Epidermal melanocyte (primary cell): Measurements from ENCODE around the gene CLDN6.
A peak's percentile ranks its signal among the peaks of the same experiment; 100 is the strongest.

Source experiments
- DNase-seq: peaks from one replicate; pipeline ENCODE4 v3.0.0; 2011; ENCODE audit warnings: low spot score; ENCODE audit not compliant: insufficient read length

The CLDN6 gene

GRCh38 chr16:3028716-3029319 is 10.8 kb upstream of the CLDN6 start:
- DNase-seq, result no peak

DNA sequence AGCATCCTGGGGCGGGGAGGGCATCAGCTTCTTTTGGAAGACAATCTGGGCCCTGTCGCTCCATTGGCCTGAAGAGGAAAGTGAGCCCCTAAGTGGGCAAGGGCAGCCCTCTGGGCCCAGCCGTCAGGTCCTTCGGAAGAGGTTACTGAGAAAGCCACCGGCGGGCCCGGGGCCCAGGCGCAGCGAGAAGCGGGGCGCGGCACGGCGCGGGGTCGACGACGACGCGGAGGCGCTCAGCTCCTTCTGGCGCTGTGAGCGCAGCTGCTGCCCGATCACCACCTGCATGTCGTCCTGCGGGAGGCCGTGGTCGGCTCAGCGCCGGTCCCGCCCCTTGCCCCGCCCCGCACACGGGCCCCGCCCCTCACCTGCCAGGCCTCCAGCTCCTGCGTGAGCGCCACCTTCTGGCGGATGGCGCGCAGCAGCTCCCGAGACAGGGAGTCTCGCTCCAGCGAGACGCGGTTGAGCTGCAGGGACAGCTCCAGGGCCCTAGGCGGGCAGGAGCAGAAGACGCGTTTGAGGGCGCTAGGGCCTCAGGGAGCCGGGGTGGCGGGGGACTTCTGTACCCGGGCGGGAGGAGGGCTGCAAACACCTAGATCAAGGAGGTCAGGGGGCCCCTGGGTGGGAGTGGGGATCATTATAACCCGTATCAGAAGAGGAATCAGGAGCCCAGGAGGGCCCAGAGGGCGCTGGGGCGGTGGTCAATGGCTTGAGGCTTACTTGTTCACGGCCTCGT is 10.2 kb upstream of the CLDN6 start:
- DNase-seq, result peak; percentile 65

DNA sequence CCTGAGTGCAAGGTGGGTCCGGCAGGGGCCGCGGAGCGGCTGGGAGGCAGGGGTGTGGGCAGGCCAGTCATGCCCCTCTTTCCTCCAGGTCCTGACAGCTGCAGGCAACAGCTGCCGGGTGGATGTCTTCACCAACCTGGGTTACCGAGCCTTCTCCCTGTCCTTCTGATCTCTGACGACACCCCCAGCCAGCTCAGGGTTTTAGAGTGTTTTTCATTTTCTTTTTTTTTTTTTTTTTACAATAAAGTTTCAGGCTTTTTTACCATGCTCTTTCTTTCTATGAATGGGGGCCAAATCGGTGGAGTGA is 9.5 kb upstream of the CLDN6 start:
- DNase-seq, result no peak

DNA sequence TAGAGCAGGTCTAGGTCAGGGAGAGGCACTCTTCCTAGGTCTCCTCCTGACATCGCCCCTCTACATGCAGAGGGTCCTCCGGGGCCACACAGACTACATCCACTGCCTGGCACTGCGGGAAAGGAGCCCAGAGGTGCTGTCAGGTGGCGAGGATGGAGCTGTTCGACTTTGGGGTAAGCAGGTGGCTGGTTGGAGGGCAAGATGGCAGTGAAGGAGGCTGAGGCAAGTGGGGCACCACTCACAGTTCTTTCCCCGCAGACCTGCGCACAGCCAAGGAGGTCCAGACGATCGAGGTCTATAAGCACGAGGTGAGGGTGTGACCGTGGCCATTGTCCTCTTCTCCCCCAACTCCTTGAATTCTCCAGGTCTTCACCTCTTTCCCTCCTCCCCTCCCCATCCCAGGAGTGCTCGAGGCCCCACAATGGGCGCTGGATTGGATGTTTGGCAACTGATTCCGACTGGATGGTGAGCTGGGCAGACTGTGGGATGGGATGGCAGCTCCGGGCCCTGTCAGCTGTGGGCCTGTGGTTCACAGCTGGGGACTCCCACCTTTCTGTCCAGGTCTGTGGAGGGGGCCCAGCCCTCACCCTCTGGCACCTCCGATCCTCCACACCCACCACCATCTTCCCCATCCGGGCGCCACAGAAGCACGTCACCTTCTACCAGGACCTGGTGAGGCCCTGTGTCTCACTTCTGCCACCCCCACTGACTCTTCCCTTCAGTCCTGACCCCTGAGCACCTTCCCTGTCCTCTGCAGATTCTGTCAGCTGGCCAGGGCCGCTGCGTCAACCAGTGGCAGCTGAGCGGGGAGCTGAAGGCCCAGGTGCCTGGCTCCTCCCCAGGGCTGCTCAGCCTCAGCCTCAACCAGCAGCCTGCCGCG is 8.9 kb upstream of the CLDN6 start:
- no peak for DNase-seq

GRCh38 chr16:3026003-3026378 is 8.0 kb upstream of the CLDN6 start:
- no peak for DNase-seq

DNA sequence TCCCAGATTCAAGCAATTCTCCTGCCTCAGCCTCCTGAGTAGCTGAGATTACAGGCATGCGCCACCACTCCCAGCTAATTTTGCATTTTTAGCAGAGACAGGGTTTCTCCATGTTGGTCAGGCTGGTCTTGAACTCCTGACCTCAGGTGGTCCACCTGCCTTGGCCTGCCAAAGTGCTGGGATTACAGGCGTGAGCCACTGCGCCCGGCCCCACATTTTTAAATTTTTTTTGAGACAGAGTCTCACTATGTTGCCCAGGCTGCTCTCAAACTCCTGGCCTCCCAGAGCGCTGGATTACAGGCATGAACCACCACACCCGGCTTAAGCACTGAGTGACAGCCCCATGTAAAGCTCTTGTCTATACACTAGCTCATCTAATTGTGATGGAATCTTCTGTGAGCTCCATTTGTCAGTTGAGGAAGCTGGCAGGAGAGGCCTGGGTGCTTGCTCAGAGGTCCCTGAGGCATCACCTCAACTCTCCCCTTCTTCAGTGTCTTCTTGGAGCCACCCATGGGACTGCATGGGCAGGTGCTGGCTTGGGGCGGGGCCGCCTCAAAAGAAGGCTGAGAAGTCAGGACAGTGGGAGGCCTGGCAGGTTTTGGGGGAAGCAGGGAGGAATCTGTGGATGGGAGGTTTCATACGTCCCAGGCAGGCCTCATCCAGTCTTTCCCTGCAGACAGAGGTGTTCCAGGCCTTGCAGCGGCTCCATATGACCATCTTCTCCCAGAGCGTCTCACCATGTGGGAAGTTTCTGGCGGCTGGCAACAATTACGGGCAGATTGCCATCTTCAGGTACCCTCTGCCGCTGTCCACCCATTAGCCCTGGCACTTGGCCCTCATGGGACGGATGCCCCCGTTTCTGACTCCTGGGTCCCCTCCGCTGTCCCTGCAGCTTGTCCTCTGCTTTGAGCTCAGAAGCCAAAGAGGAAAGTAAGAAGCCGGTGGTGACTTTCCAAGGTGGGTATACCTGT is 7.3 kb upstream of the CLDN6 start:
- DNase-seq, result no peak

DNA sequence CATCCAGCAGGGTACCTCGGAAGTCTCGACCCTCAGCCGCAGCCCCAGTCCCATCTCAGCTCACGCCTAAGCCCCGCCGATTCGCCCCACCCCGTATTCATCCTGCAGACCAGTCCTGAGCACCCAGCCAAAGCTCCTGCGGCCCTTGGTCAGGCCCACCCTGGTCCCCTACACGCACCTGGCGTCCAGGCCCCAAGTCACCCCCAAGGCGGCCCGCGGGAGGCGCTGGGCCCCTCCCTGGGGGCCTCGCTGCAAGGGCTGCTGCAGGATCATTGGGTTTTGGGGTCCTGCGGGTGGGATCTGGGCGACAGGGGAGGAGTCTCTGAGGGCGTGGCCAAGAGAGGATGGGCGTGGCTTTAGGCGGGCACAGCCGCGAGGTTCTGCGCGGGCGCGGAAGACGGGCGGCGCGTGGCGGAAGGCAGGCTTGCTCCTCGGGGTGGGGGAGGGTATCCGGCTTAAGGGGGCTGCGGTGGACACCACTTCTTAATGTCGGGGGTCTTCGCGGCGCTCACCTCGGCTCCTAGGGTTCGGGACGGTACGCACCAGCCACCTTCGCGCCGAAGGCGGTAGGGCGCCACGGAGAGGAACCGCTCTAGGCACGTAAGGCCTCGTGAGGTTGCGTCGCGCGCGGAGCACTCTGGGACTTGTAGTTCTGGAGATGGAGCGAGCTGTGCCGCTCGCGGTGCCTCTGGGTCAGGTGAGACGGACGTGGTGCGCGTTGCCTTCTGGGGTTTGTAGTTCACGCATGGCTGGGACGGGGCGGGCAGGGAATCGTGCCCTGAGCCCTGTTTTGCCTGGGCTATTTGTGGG is 5.9 kb upstream of the CLDN6 start, which contains the start of the genes HCFC1R1 and THOC6:
HCFC1R1 (minus strand) TSS at position 274 of the 810 bp plus-strand sequence; CDS start at position 273, 1 bp downstream.
THOC6 (plus strand) TSS at position 367 of the 810 bp plus-strand sequence; CDS start at position 659, 292 bp downstream.
- DNase-seq, result peak; percentile 95

GRCh38 chr16:3023415-3023668 is 5.4 kb upstream of the CLDN6 start:
- no peak for DNase-seq

- no peak for DNase-seq
These were observed 4.9 kb upstream of the CLDN6 start for GRCh38 chr16:3022684-3023414.

DNA sequence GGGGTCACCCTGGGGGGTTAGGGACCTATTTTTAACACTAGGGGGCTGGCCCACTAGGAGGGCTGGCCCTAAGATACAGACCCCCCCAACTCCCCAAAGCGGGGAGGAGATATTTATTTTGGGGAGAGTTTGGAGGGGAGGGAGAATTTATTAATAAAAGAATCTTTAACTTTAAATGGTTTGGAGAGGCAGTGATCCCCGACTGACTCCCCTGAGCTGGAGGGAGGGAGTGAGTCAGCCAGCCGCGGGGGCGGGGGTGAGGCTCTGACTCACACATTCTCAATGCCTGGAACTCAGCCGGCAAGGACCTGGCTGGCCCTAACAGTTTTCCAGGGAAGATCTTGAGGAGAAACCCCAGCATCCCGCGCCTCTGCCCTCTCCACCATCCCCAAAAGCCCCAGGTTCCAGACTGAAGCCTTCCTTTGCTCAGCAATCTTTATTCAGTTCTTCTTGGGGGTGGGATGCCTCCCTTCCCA is 4.3 kb upstream of the CLDN6 start:
- peak; percentile 80 for DNase-seq

DNA sequence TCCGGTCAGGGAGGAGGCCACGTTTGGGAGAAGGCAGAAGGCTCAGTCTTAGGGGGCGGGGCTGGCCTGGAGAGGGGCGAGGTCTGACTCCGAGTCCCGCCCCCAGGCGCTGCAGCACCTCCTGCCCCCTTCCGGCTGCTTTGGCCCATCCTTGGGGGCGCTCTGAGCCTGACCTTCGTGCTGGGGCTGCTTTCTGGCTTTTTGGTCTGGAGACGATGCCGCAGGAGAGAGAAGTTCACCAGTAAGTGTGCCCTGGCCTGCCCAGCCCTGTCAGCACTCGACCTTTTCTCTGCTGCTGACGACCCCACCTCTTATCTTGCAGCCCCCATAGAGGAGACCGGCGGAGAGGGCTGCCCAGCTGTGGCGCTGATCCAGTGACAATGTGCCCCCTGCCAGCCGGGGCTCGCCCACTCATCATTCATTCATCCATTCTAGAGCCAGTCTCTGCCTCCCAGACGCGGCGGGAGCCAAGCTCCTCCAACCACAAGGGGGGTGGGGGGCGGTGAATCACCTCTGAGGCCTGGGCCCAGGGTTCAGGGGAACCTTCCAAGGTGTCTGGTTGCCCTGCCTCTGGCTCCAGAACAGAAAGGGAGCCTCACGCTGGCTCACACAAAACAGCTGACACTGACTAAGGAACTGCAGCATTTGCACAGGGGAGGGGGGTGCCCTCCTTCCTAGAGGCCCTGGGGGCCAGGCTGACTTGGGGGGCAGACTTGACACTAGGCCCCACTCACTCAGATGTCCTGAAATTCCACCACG is 3.6 kb upstream of the CLDN6 start:
- peak; percentile 63 for DNase-seq

GRCh38 chr16:3020604-3021448 is 2.8 kb upstream of the CLDN6 start:
- no peak for DNase-seq

DNA sequence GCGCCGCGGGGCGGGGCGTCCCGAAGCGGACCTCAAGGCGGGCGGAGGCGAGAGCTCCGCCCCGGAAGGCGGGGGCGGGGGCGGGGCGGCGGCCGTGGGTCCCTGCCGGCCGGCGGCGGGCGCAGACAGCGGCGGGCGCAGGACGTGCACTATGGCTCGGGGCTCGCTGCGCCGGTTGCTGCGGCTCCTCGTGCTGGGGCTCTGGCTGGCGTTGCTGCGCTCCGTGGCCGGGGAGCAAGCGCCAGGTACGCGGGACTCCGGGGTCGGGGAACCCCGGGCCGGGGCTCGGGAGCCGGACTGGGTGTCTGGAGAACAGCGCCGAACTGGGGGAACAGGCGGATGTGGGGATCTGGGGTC is 2.2 kb upstream of the CLDN6 start, which contains the start of gene TNFRSF12A:
TNFRSF12A (plus strand) TSS at position 122 of the 357 bp plus-strand sequence; CDS start at position 152, 30 bp downstream.
- peak; percentile 88 for DNase-seq

DNA sequence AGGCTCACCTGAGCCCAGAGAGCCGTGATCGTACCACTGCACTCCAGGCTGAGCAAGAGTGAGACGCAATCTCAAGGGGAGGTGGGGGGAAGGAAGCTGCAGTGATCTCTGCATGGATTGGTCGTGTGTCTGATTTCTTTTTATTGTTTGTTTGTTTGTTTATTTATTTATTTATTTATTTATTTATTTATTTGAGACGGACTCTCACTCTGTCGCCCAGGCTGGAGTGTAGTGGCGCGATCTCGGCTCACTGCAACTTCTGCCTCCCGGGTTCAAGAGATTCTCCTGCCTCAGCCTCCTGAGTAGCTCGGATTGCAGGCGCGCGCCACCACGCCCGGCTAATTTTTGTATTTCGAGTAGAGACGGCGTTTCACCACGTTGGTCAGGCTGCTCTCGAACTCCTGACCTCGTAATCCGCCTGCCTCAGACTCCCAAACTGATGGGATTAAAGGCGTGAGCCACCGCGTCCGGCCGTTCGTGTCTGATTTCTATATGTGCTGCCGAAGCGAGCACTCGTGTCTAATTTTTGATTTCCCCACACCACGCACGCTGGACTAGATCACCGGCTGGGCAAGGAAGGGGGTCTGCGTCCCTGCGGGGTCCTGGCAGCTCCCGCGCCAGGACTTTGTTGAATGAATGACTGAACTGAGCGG is 1.7 kb upstream of the CLDN6 start:
- DNase-seq, result no peak

DNA sequence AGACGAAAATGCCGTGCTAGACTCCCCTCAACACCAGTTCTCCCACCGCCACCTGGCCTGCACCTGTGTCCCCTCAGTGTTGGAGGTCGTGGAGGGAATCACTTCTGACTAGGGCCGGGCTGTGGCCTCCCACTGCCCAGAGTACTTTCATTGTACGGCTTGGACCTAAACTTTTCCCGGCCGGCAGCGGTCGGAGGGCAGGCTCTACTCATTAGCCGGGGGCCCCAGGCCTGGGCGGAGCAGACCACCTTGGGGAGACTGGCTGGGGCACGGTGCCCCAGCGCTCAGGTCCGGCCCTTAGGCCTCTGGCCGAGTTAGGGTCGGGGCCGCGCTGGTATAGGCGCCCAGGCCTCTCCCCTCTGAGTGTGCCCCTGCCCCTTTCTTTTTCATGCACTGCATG is 639 bp downstream of the CLDN6 start:
- no peak for DNase-seq

DNA sequence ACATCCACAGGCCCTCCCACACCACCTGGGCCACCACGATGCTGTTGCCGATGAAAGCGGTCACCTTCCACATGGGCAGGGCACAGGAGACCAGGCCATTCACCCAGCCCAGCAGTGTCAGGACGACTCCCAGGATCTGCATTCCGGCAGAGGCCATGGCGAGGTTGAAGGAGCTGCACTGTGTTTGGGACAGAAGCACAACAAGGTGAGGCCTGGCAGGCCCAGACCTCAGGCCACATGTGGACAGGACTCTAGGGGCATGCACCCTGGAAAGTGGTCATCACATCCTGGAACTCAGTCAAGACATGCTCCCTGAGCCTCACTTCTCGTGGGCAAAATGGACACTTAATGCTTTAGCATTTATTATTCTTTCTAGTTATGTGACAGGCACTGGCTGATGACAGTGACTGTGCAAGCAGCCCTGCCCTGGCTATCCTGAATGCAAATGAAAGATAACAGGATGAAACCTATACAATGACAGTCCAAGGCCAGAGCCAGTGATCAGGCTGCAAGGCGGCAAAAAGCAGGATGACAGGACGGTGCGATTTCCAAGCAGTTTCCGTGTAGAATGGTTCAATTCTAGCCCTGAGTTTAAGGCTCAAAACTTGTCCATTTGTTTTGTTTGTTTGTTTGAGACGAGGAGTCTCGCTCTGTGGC is 2.0 kb downstream of the CLDN6 start:
- DNase-seq, result no peak

DNA sequence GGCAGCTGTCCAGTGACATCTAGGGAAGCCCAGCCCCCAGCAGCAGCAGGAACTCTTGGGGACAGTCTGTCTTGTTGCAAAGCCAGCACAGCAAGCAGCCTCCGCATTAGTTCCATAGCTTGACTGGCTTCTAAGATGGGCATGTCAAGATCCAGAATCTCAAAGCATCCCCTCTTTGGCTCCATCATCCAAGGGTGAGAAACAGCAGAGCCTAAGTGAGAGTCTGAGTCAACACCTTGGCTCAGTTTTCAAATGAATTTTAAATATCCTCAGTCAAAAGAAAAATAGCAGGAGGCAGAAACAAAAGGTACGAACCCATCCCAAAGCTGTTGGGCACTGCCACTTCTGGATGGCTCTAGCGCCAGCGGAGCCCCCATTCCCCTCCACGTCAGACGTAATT is 3.0 kb downstream of the CLDN6 start:
- DNase-seq, result no peak
